ENCODE measurements around the gene USP48.
A peak's percentile ranks its signal among the peaks of the same experiment; 100 is the strongest.
"Not testable (repeated sequence)": the region's sequence is repeated elsewhere in the genome, so short reads cannot be mapped to it uniquely, and the experiment has no call there.

USP48 gene

GRCh38 chr1:21700094-21700493, 82.9 kb downstream of the USP48 start:
- no peak for DNase-seq (ENCODE audit: low read depth)

GRCh38 chr1:21696931-21697330, 86.0 kb downstream of the USP48 start:
- DNase-seq (ENCODE audit: low read depth), result no peak

GRCh38 chr1:21693732-21694131, 89.2 kb downstream of the USP48 start:
- peak; percentile 55 for DNase-seq (ENCODE audit: low read depth)

GRCh38 chr1:21691739-21692138, 91.2 kb downstream of the USP48 start:
- DNase-seq (ENCODE audit: low read depth), result no peak

- no peak for DNase-seq (ENCODE audit: low read depth)
Observed at GRCh38 chr1:21689661-21690372, 93.1 kb downstream of the USP48 start.

GRCh38 chr1:21687081-21687529, 95.8 kb downstream of the USP48 start:
- no peak for DNase-seq (ENCODE audit: low read depth)

- no peak for DNase-seq (ENCODE audit: low read depth)
Observed at GRCh38 chr1:21685946-21686678, 96.8 kb downstream of the USP48 start.

GRCh38 chr1:21681426-21681825, 101.5 kb downstream of the USP48 start:
- DNase-seq (ENCODE audit: low read depth), result no peak

- peak; percentile 71 for DNase-seq (ENCODE audit: low read depth)
Observed at GRCh38 chr1:21680918-21681317, 102.0 kb downstream of the USP48 start.

- DNase-seq (ENCODE audit: low read depth), result no peak
Observed at GRCh38 chr1:21680381-21680780, 102.6 kb downstream of the USP48 start.

GRCh38 chr1:21677168-21677567, 105.8 kb downstream of the USP48 start:
- DNase-seq (ENCODE audit: low read depth), result no peak

- DNase-seq (ENCODE audit: low read depth), result no peak
Observed at GRCh38 chr1:21674957-21675356, 108.0 kb downstream of the USP48 start.

GRCh38 chr1:21673853-21674252, 109.1 kb downstream of the USP48 start:
- DNase-seq (ENCODE audit: low read depth), result not testable (repeated sequence)

GRCh38 chr1:21673277-21673780, 109.6 kb downstream of the USP48 start:
- peak; percentile 28 for DNase-seq (ENCODE audit: low read depth)

GRCh38 chr1:21672478-21673276, 110.3 kb downstream of the USP48 start:
- DNase-seq (ENCODE audit: low read depth), result peak; percentile 38

GRCh38 chr1:21671915-21672314, 111.0 kb downstream of the USP48 start:
- DNase-seq (ENCODE audit: low read depth), result no peak

GRCh38 chr1:21670956-21671902, 111.7 kb downstream of the USP48 start:
- no peak for DNase-seq (ENCODE audit: low read depth)

GRCh38 chr1:21670059-21670881, 112.7 kb downstream of the USP48 start:
- DNase-seq (ENCODE audit: low read depth), result no peak

GRCh38 chr1:21669258-21670058, 113.5 kb downstream of the USP48 start, which contains the start of gene RAP1GAP:
RAP1GAP (minus strand) TSS chr1:21669357; CDS start chr1:21620032, 49,325 bp downstream.
- DNase-seq (ENCODE audit: low read depth), result no peak

- no peak for DNase-seq (ENCODE audit: low read depth)
Observed at GRCh38 chr1:21668951-21669257, 114.0 kb downstream of the USP48 start.
